ENCODE measurements around the gene HSD3B2.

Gene HSD3B2

GRCh38 chr1:119414950-119415349, at the start of gene HSD3B2:
HSD3B2 (plus strand) TSS chr1:119415150; CDS start chr1:119415420, 270 bp downstream.
- H3K9me3 ChIP-seq (ENCODE audit: insufficient read depth, low read depth, low read length): no peaks in the 10 kb centered on the region
- no peaks in the 10 kb centered on the region for H3K4me1 ChIP-seq (ENCODE audit: insufficient read depth, low read length)
- no peak within 1 kb of the TSS for H3K4me3 ChIP-seq (ENCODE audit: low read length)
- H3K9ac ChIP-seq (ENCODE audit: low read depth, low read length): no peak within 1 kb of the TSS
- H3K27ac ChIP-seq (ENCODE audit: low read length): no peak within 1 kb of the TSS
- no peaks in the 10 kb centered on the region; the same call in 1 of the 2 replicates for H3K27me3 ChIP-seq (ENCODE audit: insufficient read depth, low read length)
- no peaks in the 10 kb centered on the region for H3K36me3 ChIP-seq (ENCODE audit: insufficient read depth, low read depth, low read length)

- Histone ChIP-seq H3K9ac (ENCODE audit: low read depth, low read length) (no peak overlapping the region), H3K27ac (ENCODE audit: low read length) (no peak overlapping the region), H3K27me3 (ENCODE audit: insufficient read depth, low read length) (no peaks in the 10 kb centered on the region), H3K36me3 (ENCODE audit: insufficient read depth, low read depth, low read length) (no peaks in the 10 kb centered on the region), H3K9me3 (ENCODE audit: insufficient read depth, low read depth, low read length) (no peaks in the 10 kb centered on the region), H3K4me3 (ENCODE audit: low read length) (no peak overlapping the region), H3K4me1 (ENCODE audit: insufficient read depth, low read length) (peaks cover 6% of the 10 kb centered on the region; the same call in 1 of the 2 replicates)
These were observed 48.5 kb upstream of the HSD3B2 start for GRCh38 chr1:119366424-119366823.

GRCh38 chr1:119367432-119368124, 47.4 kb upstream of the HSD3B2 start:
- no peak overlapping the region for H3K27ac ChIP-seq (ENCODE audit: low read length)
- peaks cover 15% of the 10 kb centered on the region; the same call in 1 of the 2 replicates for H3K4me1 ChIP-seq (ENCODE audit: insufficient read depth, low read length)
- no peaks in the 10 kb centered on the region for H3K27me3 ChIP-seq (ENCODE audit: insufficient read depth, low read length)
- H3K4me3 ChIP-seq (ENCODE audit: low read length): no peak overlapping the region
- H3K36me3 ChIP-seq (ENCODE audit: insufficient read depth, low read depth, low read length): no peaks in the 10 kb centered on the region
- H3K9ac ChIP-seq (ENCODE audit: low read depth, low read length): no peak overlapping the region
- no peaks in the 10 kb centered on the region for H3K9me3 ChIP-seq (ENCODE audit: insufficient read depth, low read depth, low read length)

DNA sequence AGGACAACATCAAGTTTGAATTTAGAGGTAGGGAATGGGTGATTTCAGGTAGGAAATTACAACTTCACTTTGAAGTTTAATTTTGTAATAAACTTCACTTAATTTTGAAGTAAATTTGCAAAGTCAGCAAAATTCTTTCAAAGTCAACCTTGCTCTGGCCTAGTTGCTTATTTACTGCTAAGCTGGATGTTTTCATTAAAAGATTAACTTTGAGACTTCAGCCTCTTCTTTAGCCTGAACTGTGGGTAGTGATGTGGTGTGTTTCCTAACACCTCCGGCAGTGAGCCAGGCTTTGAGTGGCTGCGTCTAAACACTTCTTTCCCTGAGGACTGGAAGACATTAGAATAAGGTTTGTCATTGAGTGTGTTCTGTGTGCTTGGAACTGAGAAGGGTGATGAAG, 46.4 kb upstream of the HSD3B2 start, which contains the start of gene HAO2:
TSS of gene HAO2 (plus strand) at position 232 of the 400 bp plus-strand sequence. CDS start 12,301 bp downstream, outside the sequence.
- H3K9me3 ChIP-seq (ENCODE audit: insufficient read depth, low read depth, low read length): no peaks in the 10 kb centered on the region
- no peak within 1 kb of the TSS for H3K27ac ChIP-seq (ENCODE audit: low read length)
- H3K4me1 ChIP-seq (ENCODE audit: insufficient read depth, low read length): peaks cover 11% of the 10 kb centered on the region; the same call in 1 of the 2 replicates
- H3K27me3 ChIP-seq (ENCODE audit: insufficient read depth, low read length): no peaks in the 10 kb centered on the region
- no peaks in the 10 kb centered on the region for H3K36me3 ChIP-seq (ENCODE audit: insufficient read depth, low read depth, low read length)
- H3K4me3 ChIP-seq (ENCODE audit: low read length): no peak within 1 kb of the TSS
- no peak within 1 kb of the TSS for H3K9ac ChIP-seq (ENCODE audit: low read depth, low read length)

DNA sequence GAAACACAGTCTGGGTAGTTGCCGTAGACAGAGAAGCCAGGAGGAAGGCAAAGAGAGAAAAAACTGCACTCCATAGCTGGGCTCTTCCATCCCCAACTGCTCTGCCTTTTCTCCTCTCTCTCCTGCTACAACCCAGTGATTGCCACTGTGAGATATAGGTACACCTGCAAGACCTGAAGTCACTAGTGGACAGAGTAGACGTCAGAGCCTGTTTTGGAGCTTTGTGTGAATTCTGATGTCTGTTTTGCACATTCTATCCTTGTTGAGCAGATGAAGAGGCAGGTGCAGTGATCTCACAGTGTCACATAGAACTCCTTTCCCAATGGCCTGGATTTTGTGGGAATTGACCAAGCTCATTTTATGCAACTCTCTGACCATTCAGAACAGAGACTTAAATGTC, 44.2 kb upstream of the HSD3B2 start:
- Histone ChIP-seq H3K36me3 (ENCODE audit: insufficient read depth, low read depth, low read length) (no peaks in the 10 kb centered on the region), H3K9ac (ENCODE audit: low read depth, low read length) (no peak overlapping the region), H3K4me1 (ENCODE audit: insufficient read depth, low read length) (peaks cover 11% of the 10 kb centered on the region; the same call in 1 of the 2 replicates), H3K9me3 (ENCODE audit: insufficient read depth, low read depth, low read length) (no peaks in the 10 kb centered on the region), H3K27ac (ENCODE audit: low read length) (no peak overlapping the region), H3K27me3 (ENCODE audit: insufficient read depth, low read length) (no peaks in the 10 kb centered on the region), H3K4me3 (ENCODE audit: low read length) (no peak overlapping the region)

DNA sequence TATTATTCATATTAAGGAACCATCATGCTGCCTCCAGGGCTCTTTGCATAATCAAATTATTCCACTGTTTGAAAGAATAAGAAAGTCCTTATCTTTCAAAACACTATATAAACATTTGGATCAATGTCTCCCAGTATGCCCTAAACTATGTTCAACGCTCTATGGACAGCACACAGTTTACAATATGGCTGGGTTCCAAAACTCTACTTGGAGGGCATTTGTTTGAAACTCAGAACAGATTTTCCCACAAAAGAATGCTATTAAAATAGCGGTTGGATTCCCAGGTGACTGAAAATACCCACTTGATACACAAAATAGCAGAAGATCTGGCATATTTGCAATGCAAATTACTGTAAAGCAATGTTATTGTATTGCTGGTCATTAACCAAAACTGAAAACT, 43.1 kb upstream of the HSD3B2 start:
- Histone ChIP-seq H3K4me1 (ENCODE audit: insufficient read depth, low read length) (peaks cover 11% of the 10 kb centered on the region; the same call in 1 of the 2 replicates), H3K4me3 (ENCODE audit: low read length) (no peak overlapping the region), H3K9me3 (ENCODE audit: insufficient read depth, low read depth, low read length) (no peaks in the 10 kb centered on the region), H3K27ac (ENCODE audit: low read length) (no peak overlapping the region), H3K9ac (ENCODE audit: low read depth, low read length) (no peak overlapping the region), H3K36me3 (ENCODE audit: insufficient read depth, low read depth, low read length) (no peaks in the 10 kb centered on the region), H3K27me3 (ENCODE audit: insufficient read depth, low read length) (no peaks in the 10 kb centered on the region)

DNA sequence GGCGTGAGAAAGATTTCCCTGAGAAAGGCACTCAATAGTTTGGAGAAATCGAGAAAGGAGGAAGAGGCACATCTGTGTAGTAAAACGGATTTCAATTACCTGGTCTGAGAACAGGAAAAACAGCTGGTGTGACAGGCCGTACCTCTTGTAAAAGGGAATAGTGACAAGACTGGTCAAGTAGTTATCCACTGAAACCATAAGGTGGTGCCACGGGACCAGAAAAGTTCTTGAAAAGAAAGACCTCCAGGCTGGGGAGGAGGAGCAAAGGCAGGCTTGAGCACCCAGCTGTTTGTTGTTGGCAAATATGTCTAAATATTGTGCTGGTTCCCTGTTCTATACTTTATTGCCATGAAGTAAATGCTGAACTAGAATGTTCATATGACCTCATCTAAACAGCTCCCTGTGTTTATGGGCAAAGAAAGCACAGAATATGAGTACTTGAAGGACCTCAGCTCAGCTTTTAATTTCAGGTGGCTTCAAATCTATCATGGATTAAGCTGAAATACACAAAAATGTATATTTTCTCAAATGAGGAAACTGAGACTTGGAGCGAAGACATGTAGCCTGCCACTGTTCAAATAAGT, 42.4 kb upstream of the HSD3B2 start:
- Histone ChIP-seq H3K27me3 (ENCODE audit: insufficient read depth, low read length) (no peaks in the 10 kb centered on the region), H3K4me3 (ENCODE audit: low read length) (no peak overlapping the region), H3K36me3 (ENCODE audit: insufficient read depth, low read depth, low read length) (no peaks in the 10 kb centered on the region), H3K9ac (ENCODE audit: low read depth, low read length) (no peak overlapping the region), H3K9me3 (ENCODE audit: insufficient read depth, low read depth, low read length) (no peaks in the 10 kb centered on the region), H3K4me1 (ENCODE audit: insufficient read depth, low read length) (peaks cover 11% of the 10 kb centered on the region; the same call in 1 of the 2 replicates), H3K27ac (ENCODE audit: low read length) (no peak overlapping the region)

GRCh38 chr1:119373465-119373864, 41.5 kb upstream of the HSD3B2 start:
- Histone ChIP-seq H3K27me3 (ENCODE audit: insufficient read depth, low read length) (no peaks in the 10 kb centered on the region), H3K9me3 (ENCODE audit: insufficient read depth, low read depth, low read length) (no peaks in the 10 kb centered on the region), H3K9ac (ENCODE audit: low read depth, low read length) (no peak overlapping the region), H3K27ac (ENCODE audit: low read length) (no peak overlapping the region), H3K4me1 (ENCODE audit: insufficient read depth, low read length) (peaks cover 9% of the 10 kb centered on the region; the same call in 1 of the 2 replicates), H3K4me3 (ENCODE audit: low read length) (no peak overlapping the region), H3K36me3 (ENCODE audit: insufficient read depth, low read depth, low read length) (no peaks in the 10 kb centered on the region)

- Histone ChIP-seq H3K4me3 (ENCODE audit: low read length) (no peak overlapping the region), H3K36me3 (ENCODE audit: insufficient read depth, low read depth, low read length) (no peaks in the 10 kb centered on the region), H3K27me3 (ENCODE audit: insufficient read depth, low read length) (no peaks in the 10 kb centered on the region), H3K27ac (ENCODE audit: low read length) (no peak overlapping the region), H3K9ac (ENCODE audit: low read depth, low read length) (no peak overlapping the region), H3K4me1 (ENCODE audit: insufficient read depth, low read length) (peaks cover 9% of the 10 kb centered on the region; the same call in 1 of the 2 replicates), H3K9me3 (ENCODE audit: insufficient read depth, low read depth, low read length) (no peaks in the 10 kb centered on the region)
These were observed 40.6 kb upstream of the HSD3B2 start for GRCh38 chr1:119374208-119374874.

DNA sequence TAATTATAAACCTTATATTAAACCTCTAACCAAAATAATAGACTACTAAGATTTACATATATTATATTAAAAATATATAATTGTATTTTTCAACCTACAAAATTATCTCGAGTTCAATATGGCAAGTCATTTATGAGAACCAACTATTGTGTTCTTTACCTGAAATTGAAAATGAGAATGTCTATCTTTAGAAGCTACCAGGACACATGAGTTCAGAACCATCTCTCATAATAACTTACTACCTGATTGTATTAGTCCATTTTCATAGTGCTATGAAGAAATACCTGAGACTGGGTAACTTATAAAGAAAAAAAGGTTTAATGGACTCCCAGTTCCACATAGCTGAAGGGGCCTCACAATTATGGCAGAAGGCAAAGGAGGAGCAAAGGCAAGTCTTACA, 39.6 kb upstream of the HSD3B2 start:
- Histone ChIP-seq H3K9me3 (ENCODE audit: insufficient read depth, low read depth, low read length) (no peaks in the 10 kb centered on the region), H3K27ac (ENCODE audit: low read length) (no peak overlapping the region), H3K4me3 (ENCODE audit: low read length) (no peak overlapping the region), H3K9ac (ENCODE audit: low read depth, low read length) (no peak overlapping the region), H3K36me3 (ENCODE audit: insufficient read depth, low read depth, low read length) (no peaks in the 10 kb centered on the region), H3K4me1 (ENCODE audit: insufficient read depth, low read length) (peaks cover 9% of the 10 kb centered on the region; the same call in 1 of the 2 replicates), H3K27me3 (ENCODE audit: insufficient read depth, low read length) (no peaks in the 10 kb centered on the region)

- no peak overlapping the region for H3K4me3 ChIP-seq (ENCODE audit: low read length)
- no peaks in the 10 kb centered on the region for H3K9me3 ChIP-seq (ENCODE audit: insufficient read depth, low read depth, low read length)
- H3K36me3 ChIP-seq (ENCODE audit: insufficient read depth, low read depth, low read length): no peaks in the 10 kb centered on the region
- no peaks in the 10 kb centered on the region for H3K27me3 ChIP-seq (ENCODE audit: insufficient read depth, low read length)
- H3K4me1 ChIP-seq (ENCODE audit: insufficient read depth, low read length): peaks cover 8% of the 10 kb centered on the region; the same call in 1 of the 2 replicates
- H3K9ac ChIP-seq (ENCODE audit: low read depth, low read length): no peak overlapping the region
- H3K27ac ChIP-seq (ENCODE audit: low read length): no peak overlapping the region
These were observed 38.4 kb upstream of the HSD3B2 start for GRCh38 chr1:119376594-119376993.

All from iPS-20b (cell line).